Hindlimb muscle (tissue), 1 donor: ENCODE measurements around the gene ATG13. TPM values are rescaled to one million over a fixed set of nuclear protein-coding genes. Genes with fewer than 3 reads are reported as not detected.

Experiments used
- DNase-seq: peaks from one replicate; pipeline ENCODE4 v3.0.0-alpha.2; 2013
- polyA plus RNA-seq: library from polyadenylated mRNA; unstranded; fragments of 120-200 nt; gene quantifications from one replicate; pipeline ENCODE4 v1.2.1, GENCODE V29; 2013; ENCODE audit not compliant: insufficient read length

ATG13 gene
- polyA plus RNA-seq, 1 donor, result 38.7 TPM

DNA sequence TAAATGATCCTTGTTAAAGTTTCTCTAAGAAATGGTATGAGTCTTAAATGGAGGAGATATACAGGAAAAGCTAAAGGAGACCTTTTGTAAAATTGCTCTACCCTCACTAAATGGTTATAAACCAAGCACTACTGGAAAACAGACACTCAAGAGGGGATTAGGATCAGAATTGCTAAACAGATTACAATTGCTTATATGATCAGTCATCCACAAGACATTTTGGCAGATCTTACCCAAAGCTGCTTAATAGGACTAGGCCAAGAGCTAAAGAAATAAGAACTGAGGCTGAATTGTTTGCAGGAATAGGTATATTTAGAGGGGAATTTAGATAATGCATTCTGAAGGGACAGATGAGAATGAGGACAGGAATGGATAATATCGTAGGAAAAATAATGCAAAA is 9.8 kb upstream of the ATG13 start:
- DNase-seq, result no peak

DNA sequence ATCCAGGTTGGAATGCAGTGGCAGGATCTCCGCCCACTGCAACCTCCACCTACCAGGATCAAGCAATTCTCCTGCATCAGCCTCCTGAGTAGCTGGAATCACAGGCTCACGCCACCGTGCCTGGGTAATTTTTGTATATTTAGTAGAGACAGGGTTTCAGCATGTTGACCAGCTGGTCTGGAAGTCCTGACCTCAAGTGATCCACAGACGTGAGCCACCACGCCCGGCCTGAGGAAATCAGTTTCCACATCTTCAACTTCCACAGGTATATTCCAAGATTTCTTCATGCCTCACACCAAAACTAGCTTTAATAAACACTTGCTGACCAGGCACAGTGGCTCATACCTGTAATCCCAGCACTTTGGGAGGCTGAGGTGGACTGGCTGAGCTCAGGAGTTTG is 8.0 kb upstream of the ATG13 start:
- DNase-seq, result no peak

DNA sequence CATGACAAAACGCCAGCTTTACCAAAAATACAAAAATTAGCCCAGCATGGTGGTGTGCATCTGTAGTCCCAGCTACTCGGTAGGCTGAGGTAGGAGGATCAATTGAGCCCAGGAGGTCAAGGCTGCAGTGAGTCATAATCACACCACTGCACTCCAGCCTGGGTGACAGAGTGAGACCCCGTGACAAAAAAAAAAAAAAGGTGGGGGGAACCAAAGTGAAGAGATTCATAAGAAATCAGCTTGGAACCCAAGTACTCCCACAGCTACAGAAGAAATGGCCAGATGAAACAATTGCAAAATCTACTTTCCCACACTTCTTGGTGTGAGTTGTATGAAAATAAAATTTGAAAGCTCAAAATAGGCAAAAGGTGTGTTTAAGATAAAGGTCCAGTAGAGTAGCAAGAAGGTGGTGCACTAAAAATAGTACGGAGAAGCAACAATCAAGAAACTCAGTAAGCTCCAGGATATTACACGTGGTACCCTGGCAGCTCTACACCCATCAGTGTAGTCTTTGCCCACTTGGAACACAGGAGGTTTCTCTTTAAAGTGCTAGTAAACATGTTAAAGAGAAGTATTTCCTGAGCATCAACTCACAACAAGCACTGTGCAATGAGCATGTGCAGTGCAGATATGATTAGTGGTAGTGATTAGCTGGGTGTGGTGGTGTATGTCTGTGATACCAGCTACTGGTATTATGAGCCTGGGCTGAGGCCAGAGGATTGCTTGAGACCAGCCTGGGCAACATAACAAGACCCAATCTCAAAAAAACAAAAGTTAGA is 5.6 kb upstream of the ATG13 start:
- DNase-seq, result no peak

DNA sequence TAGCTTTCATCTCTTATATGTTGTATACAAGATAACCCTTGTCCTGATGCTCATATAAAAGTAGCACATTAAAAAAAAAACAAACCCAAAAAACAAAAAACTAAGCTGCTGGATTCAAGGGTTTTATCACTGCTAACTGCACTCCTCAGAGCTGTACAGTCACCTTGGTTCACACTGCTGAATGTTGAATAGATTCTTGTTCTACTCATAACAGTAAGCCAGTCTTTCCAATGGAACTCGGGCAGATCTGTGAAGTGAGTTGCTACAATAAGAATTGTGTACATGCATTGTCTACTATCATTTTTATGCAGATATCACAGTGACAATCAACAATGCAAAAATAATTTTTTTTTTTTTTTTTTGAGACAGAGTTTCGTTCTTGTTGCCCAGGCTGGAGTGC is 5.0 kb upstream of the ATG13 start:
- no peak for DNase-seq

DNA sequence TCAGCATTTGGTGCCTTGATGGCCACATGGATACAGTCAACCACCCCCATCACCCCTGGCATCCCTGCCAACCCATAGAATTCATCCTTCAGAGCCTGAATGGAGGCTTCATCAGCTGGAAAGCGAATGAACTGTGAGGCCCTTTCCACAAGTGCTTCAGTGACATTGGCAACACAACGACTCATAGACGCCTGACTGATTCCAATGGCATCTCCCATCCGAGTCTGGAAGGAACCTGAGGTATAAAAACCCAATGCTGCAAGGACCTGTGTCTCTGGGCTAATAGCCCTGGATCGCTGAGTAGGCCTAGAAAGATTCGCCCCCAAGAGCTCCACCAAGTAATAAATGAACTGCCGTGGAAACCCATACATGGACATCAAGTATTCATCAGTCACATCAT is 1.6 kb upstream of the ATG13 start:
- no peak for DNase-seq

DNA sequence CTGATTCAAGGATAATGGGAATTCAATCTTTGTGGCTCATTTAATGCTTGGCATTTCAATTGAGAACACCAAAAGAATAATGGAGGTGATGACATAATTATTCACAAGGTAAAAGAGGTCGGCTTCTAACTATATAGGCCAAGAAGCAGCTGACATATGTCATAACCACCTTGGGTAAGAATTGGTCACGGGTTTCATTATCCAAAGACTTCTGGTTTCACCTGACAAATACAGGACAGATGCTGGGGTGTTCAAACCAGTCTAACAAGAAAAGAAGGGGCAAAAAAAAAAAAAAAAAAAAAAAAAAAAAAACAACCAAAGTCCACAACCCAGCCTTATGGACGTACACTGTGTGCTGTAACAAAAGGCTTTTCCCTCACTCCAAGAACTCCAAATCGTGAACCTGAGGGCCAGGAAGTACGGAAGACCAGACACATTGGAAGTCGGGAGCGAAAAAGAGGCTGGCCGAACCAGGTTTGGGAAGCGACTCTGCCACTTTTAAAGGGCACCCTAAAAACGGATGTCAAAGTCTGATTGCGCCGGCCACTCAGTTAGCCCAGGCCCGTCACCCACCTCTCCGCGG is 711 bp upstream of the ATG13 start:
- peak; percentile 3 for DNase-seq

DNA sequence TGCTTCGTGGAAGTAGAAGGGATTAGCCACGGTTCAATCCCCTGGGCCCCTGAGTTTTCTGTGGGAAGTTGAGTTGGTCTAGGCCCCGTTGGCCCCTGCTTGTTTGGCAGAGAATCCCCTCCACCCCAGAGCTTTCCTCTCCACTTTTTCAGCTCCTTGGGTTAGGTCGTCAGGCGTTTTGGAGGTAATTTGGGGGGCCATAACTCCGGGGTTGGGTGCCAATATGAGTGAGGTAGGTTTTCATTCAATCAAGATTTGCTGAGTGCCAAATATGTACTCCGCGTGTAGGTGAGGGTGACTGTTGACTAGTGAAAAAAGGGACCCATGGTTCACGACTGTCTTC is 590 bp downstream of the ATG13 start:
- DNase-seq, result no peak

DNA sequence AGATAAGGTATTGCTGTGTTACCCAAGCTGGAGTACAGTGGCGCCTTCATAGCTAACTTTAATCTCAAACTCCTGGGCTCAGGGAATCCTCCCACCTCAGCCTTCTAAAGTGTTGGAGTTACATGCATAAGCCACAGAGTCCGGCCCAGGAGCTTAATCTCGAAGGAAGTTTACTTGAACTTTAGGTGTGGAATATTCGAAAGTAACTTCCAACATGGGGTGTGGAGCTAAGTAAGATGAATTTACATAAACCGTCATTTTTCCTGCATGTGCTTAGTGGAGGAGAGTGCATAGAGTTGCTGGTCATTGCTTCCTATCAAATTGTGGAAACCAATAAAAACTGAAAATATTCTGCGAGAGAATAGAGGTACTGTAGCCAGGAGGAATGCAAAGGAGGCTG is 1.5 kb downstream of the ATG13 start:
- DNase-seq, result no peak

DNA sequence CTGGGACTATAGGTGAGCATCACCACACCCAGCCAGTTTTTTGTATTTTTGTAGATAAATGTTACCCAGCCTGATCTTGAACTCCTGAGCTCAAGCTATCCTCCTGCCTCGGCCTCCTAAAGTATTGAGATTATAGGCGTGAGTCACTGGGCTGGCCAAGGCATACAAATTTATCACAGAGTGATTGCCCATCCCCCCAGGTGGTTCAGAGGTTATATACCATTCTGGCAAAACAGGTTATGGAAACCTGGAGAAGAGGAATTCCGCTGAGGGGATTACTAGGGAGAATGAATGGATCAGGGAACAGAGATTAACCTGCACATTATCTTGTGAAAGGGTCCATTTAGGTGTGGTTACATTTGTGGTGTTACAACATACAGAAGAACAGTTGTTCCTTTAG is 8.1 kb downstream of the ATG13 start:
- DNase-seq, result no peak

DNA sequence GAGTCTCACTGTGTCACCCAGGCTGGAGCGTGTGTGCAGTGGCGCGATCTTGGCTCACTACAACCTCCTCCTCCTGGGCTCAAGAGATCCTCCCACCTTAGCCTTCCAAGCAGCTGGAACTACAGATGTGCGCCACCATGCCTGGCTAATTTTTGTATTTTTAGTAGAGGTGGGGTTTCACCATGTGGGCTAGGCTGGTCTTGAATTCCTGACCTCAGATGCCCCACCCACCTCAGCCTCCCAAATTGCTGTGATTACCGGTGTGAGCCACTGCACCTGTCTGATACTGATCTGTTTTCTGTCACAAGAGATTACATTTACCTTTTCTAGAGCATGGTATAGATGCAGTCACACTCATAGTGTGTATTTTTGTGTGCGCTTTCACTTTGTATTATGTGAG is 11.6 kb downstream of the ATG13 start:
- no peak for DNase-seq

DNA sequence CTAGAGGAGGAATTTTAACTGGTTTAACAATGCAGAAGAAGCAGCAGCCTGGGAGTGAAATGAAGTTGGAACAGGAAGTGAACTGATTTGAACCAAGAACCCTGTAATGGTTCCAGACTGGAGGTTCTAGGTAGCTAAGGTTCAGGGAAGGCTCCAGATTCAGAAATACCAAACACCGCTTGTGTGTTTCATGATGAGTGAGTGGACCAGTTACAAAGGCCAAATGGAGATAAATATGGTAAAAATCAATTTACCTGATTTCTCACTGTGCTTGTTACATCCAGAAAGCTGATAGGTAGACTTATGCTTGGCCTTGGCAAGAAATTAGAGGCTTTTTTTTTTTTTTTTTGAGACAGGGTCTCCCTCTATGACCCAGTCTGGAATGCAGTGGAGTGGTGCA is 12.9 kb downstream of the ATG13 start:
- no peak for DNase-seq

DNA sequence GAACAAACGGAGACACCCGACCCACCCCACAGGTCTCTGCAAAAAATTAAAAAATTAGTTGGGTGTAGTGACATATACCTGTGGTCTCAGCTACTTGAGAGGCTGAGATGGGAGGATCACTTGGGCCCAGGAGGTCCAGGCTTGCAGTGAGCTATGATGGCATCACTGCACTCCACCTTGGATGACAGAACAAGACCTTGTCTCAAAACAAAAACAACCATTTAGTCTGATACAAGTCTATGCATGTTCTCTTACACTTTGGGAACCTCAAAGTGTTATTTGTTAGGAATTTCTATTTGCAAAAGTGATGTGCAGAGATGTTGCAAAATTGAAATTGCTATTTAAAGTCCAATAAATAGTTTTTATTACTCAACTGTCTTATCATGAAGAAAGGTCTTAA is 14.3 kb downstream of the ATG13 start:
- DNase-seq, result no peak

DNA sequence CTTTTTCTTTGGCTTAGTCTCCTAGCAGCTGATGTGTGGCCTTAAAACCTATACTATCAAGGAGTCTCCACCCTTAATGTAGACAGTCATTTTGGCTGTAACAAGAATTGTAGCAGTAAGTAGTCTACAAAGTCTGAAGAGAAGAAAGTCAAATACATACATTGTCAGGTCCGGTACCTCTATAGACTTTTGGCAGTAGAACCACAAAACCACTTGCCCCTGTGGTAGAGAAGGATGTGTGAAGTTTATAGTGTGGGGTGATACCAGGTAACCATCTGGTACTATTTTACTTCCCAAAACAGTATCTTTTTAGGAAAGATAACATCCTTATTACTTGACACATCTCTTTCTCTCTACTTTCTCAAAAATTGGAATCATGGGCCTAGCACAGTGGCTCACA is 15.1 kb downstream of the ATG13 start:
- no peak for DNase-seq

DNA sequence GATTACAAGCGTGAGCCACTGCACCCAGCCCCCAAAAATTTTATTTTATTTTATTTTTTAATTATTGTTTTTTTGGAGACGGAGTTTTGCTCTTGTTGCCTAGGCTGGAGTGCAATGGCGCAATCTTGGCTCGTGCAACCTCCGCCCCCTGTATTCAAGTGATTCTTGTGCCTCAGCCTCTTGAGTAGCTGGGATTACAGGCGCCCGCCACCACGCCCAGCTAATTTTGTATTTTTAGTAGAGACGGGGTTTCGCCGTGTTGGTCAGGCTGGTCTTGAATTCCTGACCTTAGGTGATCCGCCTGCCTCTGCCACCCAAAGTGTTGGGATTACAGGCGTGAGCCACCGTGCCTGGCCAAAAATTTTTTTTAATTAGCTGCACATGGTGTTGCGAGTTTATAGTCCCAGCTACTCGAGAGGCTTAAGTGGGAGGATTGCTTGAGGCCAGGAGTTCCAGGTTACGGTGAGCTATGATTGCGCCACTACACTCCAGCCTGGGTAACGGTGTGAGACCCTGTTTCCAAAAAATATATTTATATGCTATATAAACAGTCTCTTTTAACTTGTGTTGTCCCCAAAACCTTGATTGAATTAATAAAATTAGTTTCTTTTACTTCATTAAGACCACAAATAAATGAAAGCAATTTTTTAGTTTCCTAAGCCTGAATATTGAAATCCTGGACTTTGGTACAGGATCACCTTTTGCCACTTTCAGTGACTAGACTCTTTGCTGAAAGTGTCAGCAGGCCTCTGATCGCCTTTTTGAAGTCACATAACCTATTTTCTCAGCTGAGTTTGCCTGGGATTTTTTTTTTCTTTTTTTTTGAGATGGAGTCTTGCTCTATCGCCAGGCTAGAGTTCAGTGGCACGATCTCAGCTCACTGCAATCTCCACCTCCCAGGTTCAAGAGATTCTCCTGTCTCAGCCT is 16.2 kb downstream of the ATG13 start:
- no peak for DNase-seq

DNA sequence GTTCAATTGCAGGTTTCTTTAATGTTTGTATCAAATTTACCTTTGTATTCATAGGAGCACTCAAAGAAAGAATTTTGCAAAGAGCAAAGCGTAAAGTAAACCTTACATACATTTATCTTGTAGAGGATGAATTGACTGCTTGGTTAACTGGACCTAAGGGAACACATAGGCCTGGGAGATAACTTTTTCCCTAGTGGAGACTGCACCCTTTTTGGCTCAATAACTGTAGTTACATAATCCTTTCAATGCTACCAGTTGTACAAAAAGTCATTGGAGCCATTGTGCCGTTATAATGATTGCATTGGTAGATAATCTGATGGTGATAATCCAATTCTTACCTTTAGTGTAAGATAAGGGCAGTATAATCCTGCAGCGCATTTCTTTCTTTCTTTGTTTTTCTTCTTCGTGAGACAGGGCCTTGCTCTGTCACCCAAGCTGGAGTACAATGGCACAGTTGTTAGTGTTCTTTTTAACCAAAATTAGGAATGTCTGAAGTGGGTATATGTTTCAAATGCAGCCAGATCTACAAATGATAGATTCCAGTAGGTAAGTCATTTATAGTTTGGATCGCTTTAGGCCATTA is 18.3 kb downstream of the ATG13 start:
- no peak for DNase-seq

DNA sequence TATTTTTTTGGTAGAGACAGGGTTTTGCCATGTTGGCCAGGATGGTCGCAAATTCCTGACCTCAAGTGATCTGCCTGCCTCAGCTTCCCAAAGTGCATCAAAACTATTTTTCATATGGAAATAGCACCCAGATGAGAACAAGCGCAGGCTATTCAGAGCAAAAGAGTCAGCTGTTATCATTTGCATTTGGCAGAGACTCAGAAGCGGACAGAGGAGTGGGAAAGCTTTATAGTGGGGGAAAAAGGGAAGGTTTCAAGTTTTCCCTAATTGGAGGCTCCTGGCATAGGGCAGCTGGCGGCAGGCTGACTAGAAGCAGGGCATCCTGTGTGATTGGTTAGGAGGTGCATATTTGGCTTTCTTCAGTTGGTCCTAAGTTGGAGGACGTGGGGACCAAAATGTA is 20.2 kb downstream of the ATG13 start:
- DNase-seq, result no peak

DNA sequence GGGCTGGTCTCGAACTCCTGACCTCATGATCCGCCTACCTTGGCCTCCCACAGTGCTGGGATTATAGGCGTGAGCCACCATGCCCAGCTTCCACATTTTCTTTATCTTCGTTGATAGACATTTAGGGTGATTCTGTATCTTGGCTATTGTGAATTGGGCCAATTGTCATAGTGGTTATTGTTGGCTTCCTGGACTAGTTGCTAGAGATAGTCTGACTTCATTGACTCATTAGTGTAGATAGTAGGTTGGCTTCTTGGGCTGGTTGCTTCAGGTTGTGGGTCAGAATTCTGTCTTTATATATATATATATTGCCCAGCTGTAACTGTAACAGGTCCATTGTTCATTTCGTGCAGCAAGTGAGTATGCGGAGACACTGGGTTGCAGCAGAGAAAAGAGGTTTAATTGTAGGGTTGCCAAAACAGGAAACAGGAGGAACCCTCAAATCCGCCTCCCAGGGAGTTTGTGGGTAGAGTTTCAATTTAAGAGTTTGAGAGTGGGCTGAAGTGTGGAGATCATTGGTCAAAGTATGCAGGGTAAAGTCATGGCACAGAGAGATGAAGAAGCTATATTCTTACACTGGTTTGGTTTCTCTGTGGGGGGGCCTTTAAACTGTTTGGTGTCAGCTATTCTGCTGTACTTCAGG is 22.0 kb downstream of the ATG13 start:
- no peak for DNase-seq

DNA sequence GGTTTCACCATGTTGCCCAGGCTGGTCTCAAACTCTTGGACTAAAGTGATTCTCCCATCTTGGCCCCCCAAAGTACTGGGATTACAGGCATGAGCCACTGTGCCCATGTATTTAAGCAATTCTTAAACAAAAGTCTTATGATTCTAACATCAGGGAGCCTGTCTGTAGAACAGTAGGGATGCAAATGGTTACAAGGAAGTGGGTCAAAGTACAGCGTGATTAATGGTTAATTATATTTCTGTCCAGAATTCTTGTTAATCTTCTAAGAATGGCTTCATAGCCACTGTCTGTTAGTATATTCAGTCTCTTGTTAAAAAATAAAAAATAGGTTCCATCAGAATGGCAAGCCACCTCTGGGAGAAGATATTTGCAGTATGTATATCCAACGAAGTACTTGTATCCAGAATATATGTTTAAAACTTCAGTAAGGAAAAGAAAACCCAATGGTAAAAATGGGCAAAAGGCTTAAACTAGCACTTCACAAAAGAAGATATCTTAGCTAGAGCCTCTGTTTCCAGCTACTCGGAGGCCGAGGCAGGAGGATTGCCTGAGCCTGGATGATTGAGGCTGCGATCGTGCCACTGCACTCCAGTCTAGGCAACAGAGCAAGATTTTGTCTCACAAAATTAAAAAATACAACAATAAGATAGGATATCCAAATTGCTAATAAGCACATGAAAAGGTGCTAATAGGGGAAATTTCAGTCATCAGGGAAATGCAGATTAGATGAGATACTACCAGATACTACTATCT is 22.9 kb downstream of the ATG13 start:
- no peak for DNase-seq

DNA sequence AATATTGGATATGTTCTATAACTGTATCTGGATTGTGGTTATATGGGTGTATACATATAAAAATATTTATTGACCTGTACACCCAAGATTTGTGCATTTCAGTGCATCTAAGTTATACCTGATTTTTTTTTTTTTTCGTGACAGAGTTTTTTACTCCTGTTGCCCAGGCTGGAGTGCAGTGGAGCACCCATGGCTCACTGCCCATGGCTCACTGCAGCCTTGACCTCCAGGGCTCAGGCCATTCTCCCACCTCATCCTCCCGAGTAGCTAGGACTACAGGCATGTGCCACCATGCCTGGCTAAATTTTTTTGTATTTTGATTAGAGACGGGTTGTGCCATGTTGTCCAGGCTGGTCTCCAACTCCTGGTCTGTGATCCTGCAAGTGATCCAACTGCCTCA is 24.3 kb downstream of the ATG13 start:
- no peak for DNase-seq

DNA sequence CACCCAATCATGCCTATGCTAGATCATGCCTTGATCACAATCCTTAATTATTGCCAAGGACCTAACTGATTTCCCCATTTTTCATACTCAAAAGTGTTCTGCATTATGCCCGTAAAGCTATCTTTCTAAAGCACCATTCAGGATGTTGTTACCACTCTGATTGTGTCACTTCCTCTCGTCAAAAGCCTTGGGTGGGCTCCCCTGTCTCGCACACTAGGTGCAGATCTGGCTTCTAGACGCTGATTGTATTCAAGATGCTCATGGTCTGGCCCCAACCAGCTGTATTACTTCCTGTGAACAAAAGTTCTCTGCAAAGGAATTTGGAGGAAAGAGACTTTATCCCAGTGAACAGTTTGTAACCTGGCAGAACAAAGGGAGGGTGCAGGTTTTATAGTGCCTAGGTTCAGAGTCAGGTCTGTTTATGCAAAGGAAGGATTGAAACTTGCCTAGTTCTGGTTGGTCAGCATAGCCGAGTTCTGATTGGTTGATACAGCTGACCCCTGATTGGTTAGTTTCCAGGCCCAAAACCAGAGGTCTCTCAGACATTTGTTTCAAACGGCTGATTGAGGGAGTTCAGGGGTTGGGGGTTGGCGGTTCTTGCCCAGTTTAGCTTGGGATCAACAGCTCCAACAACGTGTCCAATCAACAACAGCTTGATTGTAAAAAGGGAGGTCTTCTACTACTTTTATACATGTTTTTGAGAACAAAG is 25.4 kb downstream of the ATG13 start:
- DNase-seq, result no peak

DNA sequence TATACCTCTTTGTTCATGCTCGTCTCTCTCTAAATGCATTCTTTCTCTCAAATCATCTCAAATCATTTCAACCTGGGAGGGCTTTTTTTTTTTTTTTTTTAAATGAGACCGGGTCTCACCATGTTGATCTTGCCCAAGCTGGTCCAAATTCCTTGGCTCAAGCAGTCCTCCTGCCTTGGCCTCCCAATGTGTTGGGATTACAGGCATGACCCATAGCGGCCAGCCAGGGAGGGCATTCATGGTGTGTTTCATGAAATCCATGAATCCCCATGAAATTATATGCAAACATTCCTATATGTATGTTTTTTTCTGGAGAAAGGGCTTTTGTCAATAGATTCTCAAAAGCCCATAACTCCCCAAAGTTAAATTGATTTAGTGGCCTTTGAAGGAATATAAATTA is 26.2 kb downstream of the ATG13 start:
- no peak for DNase-seq
